IMR-90 (cell line): Measurements from ENCODE around the gene PBRM1.

Source experiments
- BHLHE40 ChIP-seq: fragments of 150-350 bp; IDR thresholded peaks from 2 replicates; pipeline ENCODE4 v1.6.1; 2016; ENCODE audit warnings: mild to moderate bottlenecking, low read depth, low read length
- CEBPB ChIP-seq: IDR thresholded peaks from 2 replicates; pipeline ENCODE4 v1.6.1; 2012; ENCODE audit warnings: low read depth, low read length, improper control_type of control experiment
- CHD1 ChIP-seq: IDR thresholded peaks from 2 replicates; pipeline ENCODE4 v1.6.1; 2012; ENCODE audit warnings: low read depth, low read length, improper control_type of control experiment
- MAFK ChIP-seq: IDR thresholded peaks from 2 replicates; pipeline ENCODE4 v1.6.1; 2012; ENCODE audit warnings: low read depth, low read length, improper control_type of control experiment
- MAZ ChIP-seq: IDR thresholded peaks from 2 replicates; pipeline ENCODE4 v1.6.1; 2012; ENCODE audit warnings: low read depth, mild to moderate bottlenecking, low read length, improper control_type of control experiment, moderate library complexity, borderline replicate concordance
- POLR2A ChIP-seq: IDR thresholded peaks from 2 replicates; pipeline ENCODE4 v1.6.1; 2012; ENCODE audit warnings: mild to moderate bottlenecking, low read depth, low read length
- RAD21 ChIP-seq: IDR thresholded peaks from 2 replicates; pipeline ENCODE4 v1.6.1; 2012; ENCODE audit warnings: low read length, improper control_type of control experiment
- SMC3 ChIP-seq: fragments of 150-350 bp; IDR thresholded peaks from 2 replicates; pipeline ENCODE4 v1.6.1; 2016; ENCODE audit warnings: low read depth, mild to moderate bottlenecking, antibody characterized with exemption, low read length, moderate library complexity
- TF ChIP-seq, protein P1 (sequence below): conservative IDR thresholded peaks from 2 replicates; pipeline ENCODE4 v1.5.1; 2012; ENCODE audit warnings: mild to moderate bottlenecking, low read depth, low read length, improper control_type of control experiment
- TF ChIP-seq, protein P2 (sequence below): fragments of 150-350 bp; IDR thresholded peaks from 2 replicates; pipeline ENCODE4 v1.6.1; 2017; ENCODE audit warnings: mild to moderate bottlenecking, antibody characterized with exemption, low read length, low read depth

DNA sequence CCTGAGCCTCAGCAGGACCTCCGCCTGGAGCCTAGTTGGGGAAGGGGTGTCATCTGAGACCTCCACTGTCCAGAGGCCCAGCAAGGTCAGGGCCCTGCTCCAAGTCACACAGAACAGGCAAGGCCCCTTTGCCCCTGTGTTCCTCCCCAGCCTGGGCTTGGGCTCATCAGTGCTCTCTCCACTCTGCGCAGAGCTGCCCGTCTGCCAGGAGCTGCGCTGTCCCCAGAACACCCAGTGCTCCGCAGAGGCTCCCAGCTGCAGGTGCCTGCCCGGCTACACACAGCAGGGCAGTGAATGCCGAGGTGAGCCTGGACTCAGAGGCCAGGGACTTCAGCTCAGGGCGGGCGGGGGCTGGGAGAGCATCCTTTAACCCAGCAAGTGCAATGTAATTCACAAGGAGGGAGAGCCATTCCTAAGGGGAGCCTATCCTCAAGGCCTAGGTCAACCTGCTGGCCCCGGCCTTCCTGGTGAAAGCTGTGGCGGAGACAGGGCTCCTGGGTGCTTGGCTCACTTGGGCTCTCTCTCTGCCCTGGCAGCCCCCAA lies 182.8 kb downstream of the PBRM1 start:
- TF ChIP-seq, protein P1, sequence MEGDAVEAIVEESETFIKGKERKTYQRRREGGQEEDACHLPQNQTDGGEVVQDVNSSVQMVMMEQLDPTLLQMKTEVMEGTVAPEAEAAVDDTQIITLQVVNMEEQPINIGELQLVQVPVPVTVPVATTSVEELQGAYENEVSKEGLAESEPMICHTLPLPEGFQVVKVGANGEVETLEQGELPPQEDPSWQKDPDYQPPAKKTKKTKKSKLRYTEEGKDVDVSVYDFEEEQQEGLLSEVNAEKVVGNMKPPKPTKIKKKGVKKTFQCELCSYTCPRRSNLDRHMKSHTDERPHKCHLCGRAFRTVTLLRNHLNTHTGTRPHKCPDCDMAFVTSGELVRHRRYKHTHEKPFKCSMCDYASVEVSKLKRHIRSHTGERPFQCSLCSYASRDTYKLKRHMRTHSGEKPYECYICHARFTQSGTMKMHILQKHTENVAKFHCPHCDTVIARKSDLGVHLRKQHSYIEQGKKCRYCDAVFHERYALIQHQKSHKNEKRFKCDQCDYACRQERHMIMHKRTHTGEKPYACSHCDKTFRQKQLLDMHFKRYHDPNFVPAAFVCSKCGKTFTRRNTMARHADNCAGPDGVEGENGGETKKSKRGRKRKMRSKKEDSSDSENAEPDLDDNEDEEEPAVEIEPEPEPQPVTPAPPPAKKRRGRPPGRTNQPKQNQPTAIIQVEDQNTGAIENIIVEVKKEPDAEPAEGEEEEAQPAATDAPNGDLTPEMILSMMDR = no peak
- TF ChIP-seq, protein P2, sequence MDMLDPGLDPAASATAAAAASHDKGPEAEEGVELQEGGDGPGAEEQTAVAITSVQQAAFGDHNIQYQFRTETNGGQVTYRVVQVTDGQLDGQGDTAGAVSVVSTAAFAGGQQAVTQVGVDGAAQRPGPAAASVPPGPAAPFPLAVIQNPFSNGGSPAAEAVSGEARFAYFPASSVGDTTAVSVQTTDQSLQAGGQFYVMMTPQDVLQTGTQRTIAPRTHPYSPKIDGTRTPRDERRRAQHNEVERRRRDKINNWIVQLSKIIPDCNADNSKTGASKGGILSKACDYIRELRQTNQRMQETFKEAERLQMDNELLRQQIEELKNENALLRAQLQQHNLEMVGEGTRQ = no peak
- TF ChIP-seq MAFK (no peak), POLR2A (no peak), SMC3 (no peak), RAD21 (no peak), CEBPB (no peak), MAZ (no peak), CHD1 (no peak), BHLHE40 (no peak)
